Measurements from ENCODE around the gene CCDC186. TPM values are rescaled to one million over a fixed set of nuclear protein-coding genes. Genes with fewer than 3 reads are reported as not detected.

CCDC186 gene
- polyA plus RNA-seq, 1 donor from 2014 or later: 24.2 TPM

GRCh38 chr10:114115661-114116445 is 58.1 kb downstream of the CCDC186 start:
- Histone ChIP-seq H3K79me2 (replicated peaks; ENCODE audit: insufficient read depth, low read length) (no peaks in the 10 kb centered on the region), H3K27me3 (ENCODE audit: insufficient read depth, low read depth, low read length) (no peaks in the 10 kb centered on the region), H4K20me1 (ENCODE audit: insufficient read depth) (no peaks in the 10 kb centered on the region), H3K9me2 (ENCODE audit: insufficient read depth, low read length) (no peaks in the 10 kb centered on the region), H3K4me2 (ENCODE audit: low read length) (no peak overlapping the region), H3K4me3 (ENCODE audit: low read length) (no peak overlapping the region), H3K9ac (ENCODE audit: low read length) (no peak overlapping the region), H3K36me3 (ENCODE audit: insufficient read depth, low read length) (no peaks in the 10 kb centered on the region), H3K9me3 (ENCODE audit: low read length) (no peaks in the 10 kb centered on the region), H3F3A (ENCODE audit: insufficient read depth, low read length, poor library complexity, severe bottlenecking) (no peaks in the 10 kb centered on the region), H3K27ac (ENCODE audit: low read length) (no peak overlapping the region), H2AFZ (ENCODE audit: low read depth, low read length) (no peak overlapping the region)
- TF ChIP-seq REST (IDR thresholded peaks at IDR 0.05; ENCODE audit: borderline replicate concordance) (no peak), MXI1 (conservative IDR thresholded peaks at IDR 0.05; ENCODE audit: poor library complexity, severe bottlenecking) (no peak), EZH2 (IDR thresholded peaks at IDR 0.05; ENCODE audit: borderline replicate concordance, insufficient read depth, low read length, poor library complexity, severe bottlenecking) (no peak), TAF1 (IDR thresholded peaks at IDR 0.05; ENCODE audit: low read depth) (no peak), SMC3 (conservative IDR thresholded peaks at IDR 0.05; ENCODE audit: poor library complexity) (no peak), POLR2AphosphoS5 (IDR thresholded peaks at IDR 0.05) (no peak), EP300 (conservative IDR thresholded peaks at IDR 0.05; ENCODE audit: poor library complexity, severe bottlenecking) (no peak)

GRCh38 chr10:114110174-114110972 is 63.6 kb downstream of the CCDC186 start:
- Histone ChIP-seq H3K36me3 (ENCODE audit: insufficient read depth, low read length) (no peaks in the 10 kb centered on the region), H3K9me2 (ENCODE audit: insufficient read depth, low read length) (no peaks in the 10 kb centered on the region), H3K79me2 (replicated peaks; ENCODE audit: insufficient read depth, low read length) (no peaks in the 10 kb centered on the region), H3K27ac (ENCODE audit: low read length) (no peak overlapping the region), H3K27me3 (ENCODE audit: insufficient read depth, low read depth, low read length) (no peaks in the 10 kb centered on the region), H3F3A (ENCODE audit: insufficient read depth, low read length, poor library complexity, severe bottlenecking) (no peaks in the 10 kb centered on the region), H3K4me3 (ENCODE audit: low read length) (no peak overlapping the region), H4K20me1 (ENCODE audit: insufficient read depth) (no peaks in the 10 kb centered on the region), H3K4me2 (ENCODE audit: low read length) (no peak overlapping the region), H2AFZ (ENCODE audit: low read depth, low read length) (no peak overlapping the region), H3K9me3 (ENCODE audit: low read length) (no peaks in the 10 kb centered on the region), H3K9ac (ENCODE audit: low read length) (no peak overlapping the region)
- TF ChIP-seq MXI1 (conservative IDR thresholded peaks at IDR 0.05; ENCODE audit: poor library complexity, severe bottlenecking) (no peak), REST (IDR thresholded peaks at IDR 0.05; ENCODE audit: borderline replicate concordance) (no peak), CTCF (IDR thresholded peaks at IDR 0.05; ENCODE audit: poor library complexity, severe bottlenecking) (no peak), SMC3 (conservative IDR thresholded peaks at IDR 0.05; ENCODE audit: poor library complexity) (no peak)
